ENCODE results near the gene TMED6. TPM values are rescaled to one million over a fixed set of nuclear protein-coding genes. Genes with fewer than 3 reads are reported as not detected.

Gene TMED6
- total and polyA plus RNA-seq, 2 donors (not counting 3 experiments of a cell fraction or from before 2014, with no cell fraction given): 1.2 TPM; not detected in 1

GRCh38 chr16:69316595-69317034 lies 35.0 kb downstream of the TMED6 start:
- no TSS peak for BruUV-seq (replicated peaks)
- CTCF ChIA-PET: no interaction called here
- no peak overlapping the region for H2AFZ ChIP-seq (ENCODE audit: low read depth, low read length)

More at GRCh38 chr16:69316595-69317034, 35.0 kb downstream of the TMED6 start:
- Histone ChIP-seq H3K27ac (ENCODE audit: insufficient read depth, low read depth, low read length) (no peak overlapping the region), H3K4me3 (replicated peaks in 1 of 3; ENCODE audit: insufficient read depth in 1 of 3, low read depth in 1 of 3, low read length in 3 of 3) (no peak overlapping the region), H3K9ac (replicated peaks; ENCODE audit: extremely low read depth, insufficient read depth, low read length) (no peak overlapping the region), H3K9me1 (replicated peaks; ENCODE audit: control insufficient read depth, extremely low read depth, insufficient read depth, low read length) (no peaks in the 10 kb centered on the region), H3K27me3 (ENCODE audit: control insufficient read depth in 2 of 2, insufficient read depth in 2 of 2, low read length in 2 of 2) (no peaks in the 10 kb centered on the region), H3K4me1 (ENCODE audit: control insufficient read depth, extremely low read depth, insufficient read depth, low read length) (peaks cover 5% of the 10 kb centered on the region), H3K36me3 (ENCODE audit: control insufficient read depth in 2 of 2, extremely low read depth in 1 of 2, insufficient read depth in 2 of 2, low read length in 2 of 2) (peaks cover 29 to 54% of the 10 kb centered on the region in 2 experiments), H3K9me3 (replicated peaks; ENCODE audit: control insufficient read depth, insufficient read depth, low read length) (no peaks in the 10 kb centered on the region), H3K79me2 (ENCODE audit: control insufficient read depth, insufficient read depth, low read length) (peaks cover 42% of the 10 kb centered on the region), H4K20me1 (replicated peaks; ENCODE audit: control insufficient read depth, extremely low read depth, insufficient read depth, low read length) (no peaks in the 10 kb centered on the region), H3K4me2 (ENCODE audit: insufficient read depth, low read length) (no peak overlapping the region)
- intact Hi-C loops (cut with micrococcal nuclease) (no loop called here), dilution Hi-C loops (cut with MboI; ENCODE audit: extremely low pct_ligation_motif_present, low sequenced_read_pairs) (no loop called here)
- DNase-seq (ENCODE audit: low read depth, low spot score): no peak
- POLR2A ChIA-PET: no interaction called here
- FAIRE-seq: no peak
- TF ChIP-seq JUN (IDR thresholded peaks at IDR 0.05; ENCODE audit: borderline replicate concordance, insufficient read depth, insufficient read length, low read depth): no peak
- TF ChIP-seq POLR2AphosphoS5 (IDR thresholded peaks at IDR 0.05; ENCODE audit: insufficient read depth, low read depth, low read length): no peak
- TF ChIP-seq, protein P1, sequence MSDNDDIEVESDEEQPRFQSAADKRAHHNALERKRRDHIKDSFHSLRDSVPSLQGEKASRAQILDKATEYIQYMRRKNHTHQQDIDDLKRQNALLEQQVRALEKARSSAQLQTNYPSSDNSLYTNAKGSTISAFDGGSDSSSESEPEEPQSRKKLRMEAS (IDR thresholded peaks at IDR 0.05; ENCODE audit: insufficient read depth, insufficient read length): no peak
- no peak for TF ChIP-seq EZH2 (IDR thresholded peaks at IDR 0.05; ENCODE audit: borderline replicate concordance, low read depth, low read length, severe bottlenecking)
- TF ChIP-seq, protein P2, sequence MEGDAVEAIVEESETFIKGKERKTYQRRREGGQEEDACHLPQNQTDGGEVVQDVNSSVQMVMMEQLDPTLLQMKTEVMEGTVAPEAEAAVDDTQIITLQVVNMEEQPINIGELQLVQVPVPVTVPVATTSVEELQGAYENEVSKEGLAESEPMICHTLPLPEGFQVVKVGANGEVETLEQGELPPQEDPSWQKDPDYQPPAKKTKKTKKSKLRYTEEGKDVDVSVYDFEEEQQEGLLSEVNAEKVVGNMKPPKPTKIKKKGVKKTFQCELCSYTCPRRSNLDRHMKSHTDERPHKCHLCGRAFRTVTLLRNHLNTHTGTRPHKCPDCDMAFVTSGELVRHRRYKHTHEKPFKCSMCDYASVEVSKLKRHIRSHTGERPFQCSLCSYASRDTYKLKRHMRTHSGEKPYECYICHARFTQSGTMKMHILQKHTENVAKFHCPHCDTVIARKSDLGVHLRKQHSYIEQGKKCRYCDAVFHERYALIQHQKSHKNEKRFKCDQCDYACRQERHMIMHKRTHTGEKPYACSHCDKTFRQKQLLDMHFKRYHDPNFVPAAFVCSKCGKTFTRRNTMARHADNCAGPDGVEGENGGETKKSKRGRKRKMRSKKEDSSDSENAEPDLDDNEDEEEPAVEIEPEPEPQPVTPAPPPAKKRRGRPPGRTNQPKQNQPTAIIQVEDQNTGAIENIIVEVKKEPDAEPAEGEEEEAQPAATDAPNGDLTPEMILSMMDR (IDR thresholded peaks at IDR 0.05; ENCODE audit: extremely low read depth in 1 of 2, insufficient read depth in 1 of 2, low read depth in 1 of 2, low read length in 2 of 2): no peak
- no peak for TF ChIP-seq GATA2 (IDR thresholded peaks at IDR 0.05; ENCODE audit: insufficient read depth, insufficient read length, low read depth, low read length)
- no peak for TF ChIP-seq MYC (IDR thresholded peaks at IDR 0.05; ENCODE audit: low read depth, low read length)
- no peak for TF ChIP-seq FOS (IDR thresholded peaks at IDR 0.05; ENCODE audit: borderline replicate concordance, insufficient read depth, low read length)
- no peak for TF ChIP-seq POLR2A (IDR thresholded peaks at IDR 0.05; ENCODE audit: low read depth, low read length)

All from endothelial cell of umbilical vein (primary cell).